Epithelial cell of esophagus (primary cell): ENCODE data around the gene CCDC78.
A peak's percentile ranks its signal among the peaks of the same experiment; 100 is the strongest.
"Not testable (repeated sequence)": the region's sequence is repeated elsewhere in the genome, so short reads cannot be mapped to it uniquely, and the experiment has no call there.

Source experiments
- DNase-seq: peaks from one replicate; pipeline ENCODE4 v3.0.0; 2010; ENCODE audit warnings: low read depth
- H3K4me3 ChIP-seq: 2 replicates; pipeline ENCODE4 v1.5.1; 2011; ENCODE audit warnings: mild to moderate bottlenecking, low read length, control low read depth
- TF ChIP-seq, protein P1 (sequence below): IDR thresholded peaks from 2 replicates; pipeline ENCODE4 v1.5.1; 2011; ENCODE audit warnings: low read depth, mild to moderate bottlenecking, low read length, control low read depth, inconsistent platforms; ENCODE audit not compliant: insufficient read depth; ENCODE audit errors: missing control alignments

The CCDC78 gene

GRCh38 chr16:760545-761343, 34.5 kb upstream of the CCDC78 start, which contains the start of gene MSLN:
TSS of gene MSLN (plus strand) at chr16:760734. CDS start at chr16:762681, 1,947 bp downstream.
- peak; percentile 76 for DNase-seq
- H3K4me3 ChIP-seq = no peak within 1 kb of the TSS
- TF ChIP-seq, protein P1, sequence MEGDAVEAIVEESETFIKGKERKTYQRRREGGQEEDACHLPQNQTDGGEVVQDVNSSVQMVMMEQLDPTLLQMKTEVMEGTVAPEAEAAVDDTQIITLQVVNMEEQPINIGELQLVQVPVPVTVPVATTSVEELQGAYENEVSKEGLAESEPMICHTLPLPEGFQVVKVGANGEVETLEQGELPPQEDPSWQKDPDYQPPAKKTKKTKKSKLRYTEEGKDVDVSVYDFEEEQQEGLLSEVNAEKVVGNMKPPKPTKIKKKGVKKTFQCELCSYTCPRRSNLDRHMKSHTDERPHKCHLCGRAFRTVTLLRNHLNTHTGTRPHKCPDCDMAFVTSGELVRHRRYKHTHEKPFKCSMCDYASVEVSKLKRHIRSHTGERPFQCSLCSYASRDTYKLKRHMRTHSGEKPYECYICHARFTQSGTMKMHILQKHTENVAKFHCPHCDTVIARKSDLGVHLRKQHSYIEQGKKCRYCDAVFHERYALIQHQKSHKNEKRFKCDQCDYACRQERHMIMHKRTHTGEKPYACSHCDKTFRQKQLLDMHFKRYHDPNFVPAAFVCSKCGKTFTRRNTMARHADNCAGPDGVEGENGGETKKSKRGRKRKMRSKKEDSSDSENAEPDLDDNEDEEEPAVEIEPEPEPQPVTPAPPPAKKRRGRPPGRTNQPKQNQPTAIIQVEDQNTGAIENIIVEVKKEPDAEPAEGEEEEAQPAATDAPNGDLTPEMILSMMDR = no peak

DNA sequence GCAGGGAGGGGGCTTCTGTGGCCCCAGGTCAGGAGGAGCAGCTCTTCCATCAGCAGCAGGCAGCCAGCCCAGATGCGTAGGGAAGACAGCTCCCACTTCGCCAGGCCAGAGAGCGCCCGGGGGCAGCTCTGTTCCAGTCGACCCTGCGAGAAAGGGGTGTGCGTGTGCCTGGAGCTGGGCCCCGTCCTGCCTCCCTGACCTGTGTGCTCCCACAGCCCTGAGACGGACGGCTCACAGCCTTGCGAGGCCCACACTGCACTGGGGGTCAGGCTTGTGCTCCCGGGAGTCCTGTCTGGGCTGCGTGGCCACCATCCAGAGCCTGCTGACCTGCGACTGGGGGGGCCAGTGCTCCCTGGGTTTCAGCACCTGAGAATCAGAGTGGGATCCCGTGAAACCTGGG, 33.8 kb upstream of the CCDC78 start:
- TF ChIP-seq, protein P1 = no peak
- no peak for DNase-seq
- no peak overlapping the region for H3K4me3 ChIP-seq

DNA sequence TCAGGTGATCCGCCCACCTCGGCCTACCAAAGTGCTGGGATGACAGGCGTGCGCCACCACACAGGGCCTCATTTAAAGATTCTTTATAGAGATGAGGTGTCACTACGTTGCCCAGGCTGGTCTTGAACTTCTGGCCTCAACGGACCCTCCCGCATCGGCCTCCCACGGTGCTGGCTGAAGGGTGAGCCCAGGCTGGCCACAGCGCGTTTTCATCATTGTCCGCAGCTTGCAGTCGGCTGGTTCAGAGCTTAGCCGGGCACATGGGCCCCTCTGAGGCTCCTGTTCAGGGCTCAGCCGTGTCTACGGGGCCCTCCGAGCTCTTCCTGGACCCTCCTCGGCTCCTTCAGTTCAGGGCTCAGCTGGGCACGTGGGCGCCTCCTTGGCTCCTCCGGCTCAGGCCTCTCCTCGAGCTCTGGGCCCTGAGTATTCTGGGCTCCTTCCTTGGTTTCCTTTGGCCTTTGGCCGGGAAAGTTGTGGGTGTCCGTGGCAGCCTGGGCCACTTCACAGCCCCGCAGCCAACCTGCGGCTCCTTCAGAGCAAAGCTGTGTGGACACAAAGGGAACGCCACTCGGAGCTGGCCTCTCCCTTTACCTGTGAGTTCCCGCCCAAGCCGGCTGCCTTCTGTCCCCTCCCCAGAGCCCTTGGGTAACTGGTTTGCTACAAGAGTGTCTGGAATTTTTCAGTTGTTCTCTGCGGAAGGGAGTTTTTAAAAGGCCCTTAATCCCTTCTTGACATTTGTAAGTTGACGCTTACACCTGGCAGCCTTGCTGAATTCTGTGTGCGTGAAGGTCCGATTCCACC, 33.1 kb upstream of the CCDC78 start:
- TF ChIP-seq, protein P1 = no peak
- H3K4me3 ChIP-seq = no peak overlapping the region

GRCh38 chr16:756428-756827, 30.2 kb upstream of the CCDC78 start:
- TF ChIP-seq, protein P1 = no peak
- peak; percentile 23 for DNase-seq
- no peak overlapping the region for H3K4me3 ChIP-seq

More for the DNA sequence above, 33.1 kb upstream of the CCDC78 start:
- peak; percentile 60 for DNase-seq

- DNase-seq = no peak
- no peak overlapping the region for H3K4me3 ChIP-seq
- TF ChIP-seq, protein P1 = no peak
Measured at GRCh38 chr16:754656-755055, 28.4 kb upstream of the CCDC78 start.

GRCh38 chr16:754121-754607, 27.9 kb upstream of the CCDC78 start:
- not testable (repeated sequence) for DNase-seq, H3K4me3 ChIP-seq

DNA sequence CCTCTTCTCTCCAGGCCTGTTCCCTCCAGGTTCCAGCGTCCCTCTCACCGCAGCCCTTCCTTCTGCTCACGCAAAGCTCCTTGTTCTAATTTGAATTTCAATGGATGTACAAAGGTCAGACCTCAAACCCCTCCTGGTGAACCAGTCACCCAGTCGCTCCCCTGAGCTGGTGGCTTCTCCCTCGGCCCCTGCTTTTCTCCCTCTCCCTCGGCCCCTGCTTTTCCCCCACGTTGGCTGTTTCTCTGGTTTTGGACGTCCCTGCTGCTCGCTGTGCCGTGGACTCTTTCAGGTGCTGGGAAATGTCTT, 25.7 kb upstream of the CCDC78 start:
- TF ChIP-seq, protein P1 = no peak
- DNase-seq = no peak
- no peak overlapping the region for H3K4me3 ChIP-seq
